NK-92 treated with Interleukin-12 subunit alpha and Interleukin-12 subunit beta, amount 100 ng/mL, for 24 hours (cell line): Measurements from ENCODE around the gene MSI1.
A peak's percentile ranks its signal among the peaks of the same experiment; 100 is the strongest.

ENCODE experiments used
- DNase-seq: peaks from one replicate; lab custom pipeline; 2025; lab: John Stamatoyannopoulos, UW

Gene MSI1

DNA sequence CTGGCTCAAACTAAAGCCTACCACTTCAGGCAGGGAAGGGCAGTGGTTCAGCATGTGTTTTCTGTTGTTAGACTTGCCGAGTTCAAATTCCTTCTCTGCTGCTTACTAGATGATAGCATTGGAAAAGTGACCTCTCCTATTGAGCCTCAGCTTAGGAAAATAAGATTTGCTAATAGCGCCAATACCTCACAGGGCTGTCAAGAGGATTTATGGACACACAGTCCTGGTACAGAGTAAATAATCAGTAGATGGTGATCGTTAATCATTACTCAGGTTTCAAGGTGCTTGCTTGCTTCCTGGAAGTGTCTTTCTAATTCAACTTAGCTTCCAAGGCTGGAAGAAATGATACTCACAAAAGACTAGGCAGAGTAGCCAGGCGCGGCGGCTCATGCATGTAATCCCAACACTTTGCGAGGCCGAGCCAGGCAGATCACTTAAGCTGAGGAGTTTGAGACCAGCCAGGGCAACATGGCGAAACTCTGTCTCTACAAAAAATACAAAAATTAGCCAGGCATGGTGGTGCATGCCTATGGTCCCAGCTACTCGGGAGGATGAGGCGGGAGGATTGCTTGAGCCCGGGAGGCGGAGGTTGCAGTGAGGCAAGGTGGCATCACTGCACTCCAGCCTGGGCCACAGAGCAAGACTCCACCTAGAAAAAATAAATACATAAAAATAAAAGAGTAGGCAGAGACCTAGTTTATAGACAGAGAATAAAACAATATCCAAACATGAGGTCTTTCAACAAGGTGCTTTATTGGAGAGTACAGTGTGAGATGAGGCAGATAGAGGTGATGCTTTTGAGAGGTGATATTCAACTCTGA lies 47.4 kb downstream of the MSI1 start:
- DNase-seq = no peak

DNA sequence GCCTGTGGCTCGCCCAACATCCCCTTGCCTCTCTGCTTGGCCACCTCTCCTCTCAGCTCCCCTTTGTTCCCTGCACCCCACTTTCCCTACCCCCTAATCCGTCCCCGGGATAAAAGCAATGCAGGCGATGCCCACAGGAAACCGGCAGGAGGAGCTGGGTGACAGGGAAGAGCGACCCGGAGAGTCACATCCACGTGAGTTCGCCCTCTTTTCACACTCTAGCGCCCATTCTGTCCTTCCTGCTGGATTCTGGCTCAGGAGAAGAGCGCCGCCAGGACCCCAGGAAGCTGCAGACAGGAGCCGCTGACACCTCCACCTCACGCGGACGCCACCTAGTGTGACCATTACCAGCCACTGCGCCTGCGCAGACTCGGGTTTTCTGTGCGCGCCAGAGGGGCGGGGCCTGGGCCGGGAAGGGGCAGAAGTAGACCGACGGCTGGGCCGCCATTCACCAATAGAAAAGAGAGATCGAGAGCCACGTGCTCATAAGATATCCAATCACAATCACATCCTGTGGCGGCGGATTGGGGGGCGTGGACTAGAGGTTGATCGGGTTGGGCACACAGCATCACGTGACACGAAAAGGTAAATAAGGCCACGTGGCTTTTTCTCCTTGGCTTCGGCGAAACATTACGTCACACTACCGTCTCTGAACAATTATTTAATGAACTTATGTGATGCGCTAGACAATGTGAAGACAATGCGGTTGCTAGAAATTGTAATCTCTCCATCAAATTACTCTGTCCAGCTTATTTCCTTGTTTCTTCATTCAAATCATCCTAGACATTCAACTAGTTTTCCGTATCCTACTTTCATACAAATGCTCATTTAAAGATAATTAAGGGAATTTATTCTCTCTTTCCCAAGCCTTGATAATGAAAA lies 51.5 kb downstream of the MSI1 start:
- DNase-seq = peak; percentile 98

DNA sequence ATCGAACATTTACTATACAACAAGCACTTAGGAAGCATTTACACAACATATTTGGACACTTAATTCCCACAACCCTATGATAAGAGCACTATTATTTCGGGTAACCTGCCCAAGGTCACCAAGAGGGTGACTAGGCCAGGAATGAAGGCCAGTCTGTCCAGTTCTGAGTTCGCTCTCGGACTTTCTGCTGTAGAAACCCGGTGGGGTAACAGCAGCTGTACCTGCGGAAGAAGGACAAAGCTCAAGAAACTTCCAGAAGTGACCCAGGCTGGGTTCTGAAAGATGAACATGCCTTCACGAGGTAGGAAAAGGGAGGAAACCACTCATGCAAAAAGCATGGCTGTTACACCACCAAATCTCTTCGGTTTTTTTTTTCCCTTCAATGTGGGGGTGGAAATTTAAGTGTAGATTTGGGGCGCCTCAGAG lies 52.2 kb downstream of the MSI1 start:
- no peak for DNase-seq

DNA sequence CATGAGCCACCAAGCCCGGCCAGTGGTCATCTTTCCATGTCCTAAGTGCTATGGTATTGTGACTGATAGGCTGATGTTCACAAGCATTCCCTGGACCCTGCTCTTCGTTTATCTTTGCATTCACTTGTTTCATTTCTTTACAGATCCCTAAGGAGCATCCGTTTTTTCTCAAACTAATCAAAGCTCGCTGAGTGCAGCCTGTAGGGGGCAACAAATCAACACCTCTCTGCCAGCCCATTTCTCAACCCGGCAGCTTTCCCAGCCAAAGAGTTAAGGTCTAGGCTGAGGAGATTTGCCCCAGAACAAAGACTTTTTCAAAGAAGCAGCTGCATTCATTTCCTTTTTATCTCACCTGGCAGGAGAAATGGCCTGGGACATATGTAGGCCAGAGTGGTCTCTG lies 54.7 kb downstream of the MSI1 start:
- DNase-seq = no peak

DNA sequence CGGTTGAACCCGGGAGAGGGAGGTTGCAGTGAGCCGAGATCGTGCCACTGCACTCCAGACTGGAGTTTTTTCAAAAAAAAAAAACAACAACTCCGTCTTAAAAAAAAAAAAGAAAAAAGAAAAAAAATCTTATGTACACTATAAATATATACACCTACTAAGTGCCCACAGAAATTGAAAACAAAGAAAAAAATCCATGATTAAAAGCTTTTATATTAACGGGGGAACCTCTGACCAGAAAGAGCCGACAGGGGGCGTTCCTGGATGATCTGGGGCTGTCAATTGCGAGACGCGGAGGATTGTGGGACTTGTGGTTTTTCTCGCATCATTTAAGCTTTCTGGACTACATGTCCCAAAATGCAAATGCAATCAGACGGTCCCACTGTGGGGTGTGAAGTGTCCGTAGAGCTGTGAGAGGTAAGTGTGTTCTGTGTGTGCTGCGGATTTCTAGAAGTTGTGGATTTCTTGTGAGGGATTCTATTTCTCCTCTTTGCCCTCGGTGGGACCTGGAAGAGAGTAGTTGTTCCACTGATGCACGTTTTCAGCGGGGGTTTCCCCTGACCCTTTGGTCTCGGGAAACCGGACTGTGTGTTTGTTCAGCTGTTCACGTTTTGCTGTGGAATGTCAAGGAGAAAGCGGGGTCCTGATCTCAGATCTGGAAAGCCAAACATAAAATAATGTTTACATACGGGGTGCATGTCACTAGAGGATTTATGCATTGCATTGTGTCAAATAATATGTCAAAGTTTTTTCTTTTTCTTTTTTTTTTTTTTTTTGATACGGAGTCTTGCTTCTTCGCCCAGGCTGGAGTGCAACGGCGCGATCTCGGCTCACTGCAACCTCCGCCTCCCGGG lies 66.8 kb downstream of the MSI1 start, which contains the start of gene SIRT4:
Gene SIRT4, plus strand, starts transcription at position 360 of the 854 bp plus-strand sequence. CDS start 1,241 bp downstream, outside the sequence.
- peak; percentile 64 for DNase-seq

DNA sequence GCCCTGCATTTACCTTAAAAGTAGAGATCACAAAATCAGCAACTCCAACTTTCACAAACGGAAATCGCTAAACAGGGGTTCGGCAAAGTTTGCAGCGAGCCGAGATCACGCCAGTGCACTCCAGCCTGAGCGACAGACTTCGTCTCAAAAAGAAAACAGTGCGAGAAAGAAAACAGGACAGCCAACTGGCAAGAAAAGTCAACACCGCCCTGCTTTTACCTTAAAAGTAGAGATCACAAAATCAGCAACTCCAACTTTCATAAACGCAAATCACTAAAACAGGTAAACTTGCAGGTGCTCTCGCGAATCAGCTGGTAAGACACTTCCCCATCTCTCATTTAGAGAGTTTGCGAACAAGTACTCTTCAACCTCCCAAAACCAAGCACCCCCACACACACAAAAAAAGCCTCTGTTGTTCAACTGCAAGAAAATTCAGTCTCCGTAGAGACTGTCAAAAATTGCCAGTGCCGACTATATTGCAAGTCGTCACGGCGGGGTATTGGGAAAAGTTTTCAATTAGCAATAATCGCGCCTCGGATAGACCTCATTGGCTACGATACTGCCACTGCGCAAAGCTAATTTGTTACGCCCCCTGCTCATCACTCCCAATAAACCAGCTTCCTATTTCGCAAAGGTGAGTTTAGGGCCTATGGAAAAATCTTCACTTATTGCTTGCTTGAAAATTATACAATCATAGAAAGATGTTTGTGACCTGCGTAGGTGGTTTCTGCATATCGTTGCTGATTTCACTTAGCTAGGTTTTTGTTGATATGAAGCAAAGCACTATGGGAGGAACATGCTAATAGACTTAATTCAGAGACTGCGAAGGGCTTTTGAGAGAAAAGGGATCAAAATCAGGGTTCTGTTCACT lies 76.1 kb downstream of the MSI1 start, which contains the start of gene RNU4-1:
Gene RNU4-1, minus strand, starts transcription at position 577 of the 871 bp plus-strand sequence.
- DNase-seq = peak; percentile 61

DNA sequence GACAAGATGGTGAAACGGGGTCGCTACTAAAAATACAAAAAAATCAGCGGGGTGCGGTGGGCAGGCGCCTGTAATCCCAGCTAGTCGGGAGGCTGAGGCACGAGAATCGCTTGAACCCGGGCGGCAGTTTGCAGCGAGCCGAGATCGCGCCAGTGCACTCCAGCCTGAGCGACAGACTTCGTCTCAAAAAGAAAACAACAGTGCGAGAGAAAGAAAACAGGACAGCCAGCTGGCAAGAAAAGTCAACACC lies 76.6 kb downstream of the MSI1 start:
- DNase-seq = no peak
